Measurements from ENCODE around the gene PITX2. TPM values are rescaled to one million over a fixed set of nuclear protein-coding genes. Genes with fewer than 3 reads are reported as not detected.

Gene PITX2
- total and polyA plus RNA-seq, 2 of the 8 experiments (the other 6 are each of a cell fraction or from before 2014, with no cell fraction given), result 0.09 to 0.67 TPM

DNA sequence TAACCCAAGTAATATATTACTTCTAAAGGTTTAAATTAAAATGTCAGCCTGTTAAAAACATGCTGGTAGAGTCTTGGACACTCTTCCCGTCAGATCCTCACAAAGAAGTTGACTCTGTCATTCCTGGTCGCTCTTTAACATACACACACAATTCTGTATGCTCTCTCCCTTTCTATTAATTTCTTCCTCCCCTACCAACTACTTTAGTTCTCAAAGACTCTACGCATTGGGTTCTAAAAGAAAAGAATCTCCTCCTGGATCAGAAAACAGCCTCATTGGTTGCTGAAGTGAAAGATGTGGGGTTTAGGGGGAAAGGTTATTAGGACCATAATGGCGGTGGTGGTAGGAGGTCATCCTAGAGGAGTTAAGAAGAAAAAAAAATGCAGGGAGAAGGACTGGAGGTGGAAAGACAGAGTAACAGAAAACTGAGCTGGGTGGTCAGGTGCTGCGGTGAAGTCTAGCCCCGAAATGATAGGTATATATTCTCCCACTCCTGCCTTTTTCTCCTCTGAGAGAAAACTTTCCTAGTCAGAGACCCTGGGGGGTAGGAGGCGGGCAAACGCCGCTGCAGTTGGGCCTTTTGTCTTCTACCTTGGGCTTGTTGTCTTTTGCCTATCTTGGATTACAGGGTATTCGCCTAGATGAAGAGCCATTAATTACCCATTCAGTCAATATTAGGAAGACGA is 5.2 kb upstream of the PITX2 start:
- Histone ChIP-seq H3K23ac (ENCODE audit: insufficient read length) (no peak overlapping the region), H3K14ac (ENCODE audit: insufficient read length) (no peak overlapping the region), H2BK120ac (replicated peaks; ENCODE audit: low read depth, low read length) (no peak overlapping the region), H4K20me1 (replicated peaks in 1 of 2; ENCODE audit: control insufficient read depth in 1 of 2, insufficient read depth in 2 of 2, low read length in 2 of 2) (peaks cover 0 to 22% of the 10 kb centered on the region in 2 experiments), H2AK5ac (ENCODE audit: low read depth, low read length) (no peak overlapping the region), H4K5ac (ENCODE audit: insufficient read length, low read depth, low read length) (no peak overlapping the region), H2BK12ac (ENCODE audit: low read depth, low read length) (no peak overlapping the region), H2AFZ (ENCODE audit: low read length) (no peak overlapping the region), H3K79me2 (ENCODE audit: control insufficient read depth in 1 of 2, insufficient read depth in 2 of 2, low read length in 2 of 2) (no peaks in the 10 kb centered on the region), H3K4me1 (replicated peaks in 1 of 4; ENCODE audit: control insufficient read depth in 3 of 4, insufficient read depth in 4 of 4, low read length in 3 of 4) (peaks cover 0 to 25% (median 14%) of the 10 kb centered on the region in 4 experiments; a peak in 6 of 7 replicates), H3K36me3 (ENCODE audit: control insufficient read depth in 2 of 4, insufficient read depth in 4 of 4, low read length in 3 of 4) (peaks cover 0 to 2% (median 0%) of the 10 kb centered on the region in 4 experiments; a peak in 1 of 8 replicates), H3K4ac (replicated peaks; ENCODE audit: insufficient read length, low read depth, low read length) (no peak overlapping the region), H3K4me3 (ENCODE audit: extremely low read depth in 1 of 4, insufficient read depth in 2 of 4, low read depth in 3 of 4, low read length in 4 of 4) (peak overlapping the region in 1 of 4 experiments; percentile 56; a peak in 2 of 8 replicates), H3K27me3 (replicated peaks in 1 of 4; ENCODE audit: control insufficient read depth in 3 of 4, extremely low read depth in 1 of 4, insufficient read depth in 3 of 4, low read length in 3 of 4) (peaks cover 81 to 100% (median 96%) of the 10 kb centered on the region in 4 experiments), H3K9me3 (ENCODE audit: insufficient read depth in 2 of 2, low read depth in 1 of 2, low read length in 1 of 2) (no peaks in the 10 kb centered on the region), H3K4me2 (ENCODE audit: insufficient read depth in 1 of 2, low read depth in 2 of 2, low read length in 2 of 2) (peak overlapping the region; percentile 57 to 81), H4K8ac (ENCODE audit: extremely low read depth, insufficient read depth, low read length) (no peak overlapping the region), H4K91ac (replicated peaks; ENCODE audit: insufficient read length, low read length) (no peak overlapping the region), H3K9ac (replicated peaks in 1 of 4; ENCODE audit: extremely low read depth in 1 of 4, low read depth in 3 of 4, low read length in 3 of 4) (no peak overlapping the region), H3K18ac (ENCODE audit: extremely low read depth, low read length) (no peak overlapping the region), H2BK15ac (ENCODE audit: low read length) (no peak overlapping the region), H2BK5ac (ENCODE audit: low read depth, low read length) (no peak overlapping the region), H3K56ac (replicated peaks; ENCODE audit: insufficient read length, low read depth, low read length) (no peak overlapping the region), H2BK20ac (ENCODE audit: low read length) (no peak overlapping the region), H3K27ac (ENCODE audit: low read depth, low read length) (no peak overlapping the region), H3K79me1 (ENCODE audit: low read depth, low read length) (no peaks in the 10 kb centered on the region), H3K23me2 (ENCODE audit: low read depth, low read length) (peaks cover 19% of the 10 kb centered on the region)
- whole genome bisulfite sequencing, 2 experiments (ENCODE audit: extremely low coverage in 1 of 2, insufficient coverage in 1 of 2, insufficient read length in 1 of 2, insufficient replicate concordance in 2 of 2, low coverage in 1 of 2, low lambda C conversion rate in 2 of 2, missing lambda C conversion rate in 1 of 2), result 2% methylated on average over 11 of the region's 11 CpGs; no CpG with 5 or more reads in 1 of the 2 experiments
- POLR2A ChIA-PET (ENCODE audit: partially characterized antibody), result interaction anchor here (2.4 to 2.7 kb wide), 2 partner anchors 10 to 13 kb away, joined by 9 to 14 read pairs; no protein-coding TSS in a partner anchor
- FAIRE-seq (no peak), DNase-seq (ENCODE audit: low read depth in 1 of 2, low spot score in 2 of 2) (peak in 1 of 2 experiments; percentile 59)
- CTCF ChIA-PET (ENCODE audit: partially characterized antibody), result interaction anchor here (0.5 to 2.6 kb wide), 7 partner anchors 9 to 113 kb away, joined by 3 to 10 read pairs (median 4); no protein-coding TSS in a partner anchor
- TF ChIP-seq SP1 (IDR thresholded peaks at IDR 0.05; ENCODE audit: low read depth, low read length) (0 out of 2 replicates have a peak, but pooled peaks have one; percentile 18), YY1 (IDR thresholded peaks at IDR 0.05; ENCODE audit: low read depth, low read length) (0 out of 2 replicates have a peak, but pooled peaks have one; percentile 18), SRF (IDR thresholded peaks at IDR 0.05; ENCODE audit: low read depth, low read length) (no peak), NRF1 (IDR thresholded peaks at IDR 0.05; ENCODE audit: low read depth, low read length) (no peak)
- TF ChIP-seq, protein P1, sequence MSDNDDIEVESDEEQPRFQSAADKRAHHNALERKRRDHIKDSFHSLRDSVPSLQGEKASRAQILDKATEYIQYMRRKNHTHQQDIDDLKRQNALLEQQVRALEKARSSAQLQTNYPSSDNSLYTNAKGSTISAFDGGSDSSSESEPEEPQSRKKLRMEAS (IDR thresholded peaks at IDR 0.05), result no peak
- TF ChIP-seq, protein P2, sequence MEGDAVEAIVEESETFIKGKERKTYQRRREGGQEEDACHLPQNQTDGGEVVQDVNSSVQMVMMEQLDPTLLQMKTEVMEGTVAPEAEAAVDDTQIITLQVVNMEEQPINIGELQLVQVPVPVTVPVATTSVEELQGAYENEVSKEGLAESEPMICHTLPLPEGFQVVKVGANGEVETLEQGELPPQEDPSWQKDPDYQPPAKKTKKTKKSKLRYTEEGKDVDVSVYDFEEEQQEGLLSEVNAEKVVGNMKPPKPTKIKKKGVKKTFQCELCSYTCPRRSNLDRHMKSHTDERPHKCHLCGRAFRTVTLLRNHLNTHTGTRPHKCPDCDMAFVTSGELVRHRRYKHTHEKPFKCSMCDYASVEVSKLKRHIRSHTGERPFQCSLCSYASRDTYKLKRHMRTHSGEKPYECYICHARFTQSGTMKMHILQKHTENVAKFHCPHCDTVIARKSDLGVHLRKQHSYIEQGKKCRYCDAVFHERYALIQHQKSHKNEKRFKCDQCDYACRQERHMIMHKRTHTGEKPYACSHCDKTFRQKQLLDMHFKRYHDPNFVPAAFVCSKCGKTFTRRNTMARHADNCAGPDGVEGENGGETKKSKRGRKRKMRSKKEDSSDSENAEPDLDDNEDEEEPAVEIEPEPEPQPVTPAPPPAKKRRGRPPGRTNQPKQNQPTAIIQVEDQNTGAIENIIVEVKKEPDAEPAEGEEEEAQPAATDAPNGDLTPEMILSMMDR (IDR thresholded peaks at IDR 0.05; ENCODE audit: control extremely low read depth in 1 of 3, insufficient read depth in 1 of 3, low read depth in 1 of 3, low read length in 3 of 3), result no peak
